ENCODE results near the gene KDSR. TPM values are rescaled to one million over a fixed set of nuclear protein-coding genes. Genes with fewer than 3 reads are reported as not detected.
A peak's percentile ranks its signal among the peaks of the same experiment; 100 is the strongest.
"Not testable (repeated sequence)": the region's sequence is repeated elsewhere in the genome, so short reads cannot be mapped to it uniquely, and the experiment has no call there.

Gene KDSR
- total and polyA plus RNA-seq, 5 donors from 2014 or later = 42.0 to 119 (median 104) TPM

DNA sequence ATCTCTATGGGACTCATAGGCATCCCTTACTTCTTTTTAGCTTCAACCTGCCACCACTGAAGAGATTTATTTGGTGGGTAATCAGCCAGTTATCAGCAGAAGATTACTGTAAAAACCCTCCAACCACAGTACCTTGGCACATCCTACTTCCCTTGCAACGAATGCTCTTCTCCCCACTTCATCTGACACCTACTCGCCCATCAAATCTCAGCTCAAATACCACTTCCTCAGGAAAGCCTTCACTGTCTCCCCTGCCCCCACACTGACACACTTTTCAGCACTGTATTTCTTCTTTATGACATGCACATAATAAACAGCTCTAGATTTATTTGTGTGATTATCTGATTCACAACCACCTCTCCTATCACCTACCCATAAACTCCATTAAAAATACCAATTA lies 3.1 kb downstream of the KDSR start:
- H3K27me3 Mint-ChIP-seq = no peaks in the 10 kb centered on the region
- Histone ChIP-seq H3K4me3 (ENCODE audit: low read depth, low read length) (peak overlapping the region; percentile 8), H3K4me1 (ENCODE audit: control insufficient read depth, insufficient read depth, low read length, poor library complexity, severe bottlenecking) (peaks cover 37% of the 10 kb centered on the region), H3K36me3 (ENCODE audit: control insufficient read depth, insufficient read depth, low read length) (peaks cover 25% of the 10 kb centered on the region), H3K27me3 (ENCODE audit: control insufficient read depth, insufficient read depth, low read length) (no peaks in the 10 kb centered on the region), H3K9me3 (ENCODE audit: control insufficient read depth in 2 of 2, low read length in 2 of 2) (no peaks in the 10 kb centered on the region), H3K27ac (ENCODE audit: insufficient read depth, low read length, poor library complexity, severe bottlenecking) (peak overlapping the region; percentile 55)
- H3K4me1 Mint-ChIP-seq = peaks cover 15 to 47% (median 31%) of the 10 kb centered on the region in 4 donors
- peak overlapping the region; percentile 0 to 97 (median 16) for H3K4me3 Mint-ChIP-seq
- DNase-seq (peak; percentile 2 to 83 (median 62)), ATAC-seq (ENCODE audit: low read depth in 2 of 2) (no peak)
- peak overlapping the region; percentile 4 to 52 (median 15) for H3K27ac Mint-ChIP-seq
- H3K9me3 Mint-ChIP-seq = no peaks in the 10 kb centered on the region
- peaks cover 17% of the 10 kb centered on the region for H3K36me3 Mint-ChIP-seq

GRCh38 chr18:63363420-63363819 lies 3.6 kb downstream of the KDSR start:
- DNase-seq; H3K27me3 ChIP-seq (ENCODE audit: control insufficient read depth, insufficient read depth, low read length); ATAC-seq (ENCODE audit: low read depth in 2 of 2); H3K27me3 Mint-ChIP-seq; H3K9me3 Mint-ChIP-seq; H3K9me3 ChIP-seq (ENCODE audit: control insufficient read depth in 2 of 2, low read length in 2 of 2); H3K4me3 ChIP-seq (ENCODE audit: low read depth, low read length): not testable (repeated sequence)
- Histone ChIP-seq H3K36me3 (ENCODE audit: control insufficient read depth, insufficient read depth, low read length) (peaks cover 25% of the 10 kb centered on the region), H3K4me1 (ENCODE audit: control insufficient read depth, insufficient read depth, low read length, poor library complexity, severe bottlenecking) (peaks cover 36% of the 10 kb centered on the region), H3K27ac (ENCODE audit: insufficient read depth, low read length, poor library complexity, severe bottlenecking) (peak overlapping the region; percentile 55)
- Mint-ChIP-seq H3K27ac (peak overlapping the region; percentile 4 to 52 (median 15)), H3K4me3 (peak overlapping the region in 1 of 4 donors; percentile 31), H3K4me1 (peaks cover 15 to 42% (median 26%) of the 10 kb centered on the region in 4 donors), H3K36me3 (peaks cover 17% of the 10 kb centered on the region)

GRCh38 chr18:63356272-63356896 lies 10.6 kb downstream of the KDSR start:
- Histone ChIP-seq H3K27me3 (ENCODE audit: control insufficient read depth, insufficient read depth, low read length) (no peaks in the 10 kb centered on the region), H3K36me3 (ENCODE audit: control insufficient read depth, insufficient read depth, low read length) (peaks cover 55% of the 10 kb centered on the region), H3K4me1 (ENCODE audit: control insufficient read depth, insufficient read depth, low read length, poor library complexity, severe bottlenecking) (no peaks in the 10 kb centered on the region), H3K4me3 (ENCODE audit: low read depth, low read length) (no peak overlapping the region), H3K27ac (ENCODE audit: insufficient read depth, low read length, poor library complexity, severe bottlenecking) (no peak overlapping the region), H3K9me3 (ENCODE audit: control insufficient read depth in 2 of 2, low read length in 2 of 2) (no peaks in the 10 kb centered on the region)
- no peak overlapping the region for H3K4me3 Mint-ChIP-seq
- DNase-seq (no peak), ATAC-seq (ENCODE audit: low read depth in 2 of 2) (no peak)
- no peaks in the 10 kb centered on the region for H3K4me1 Mint-ChIP-seq
- H3K27me3 Mint-ChIP-seq = no peaks in the 10 kb centered on the region
- no peaks in the 10 kb centered on the region for H3K9me3 Mint-ChIP-seq
- H3K27ac Mint-ChIP-seq = peak overlapping the region in 1 of 3 donors; percentile 20
- peaks cover 24% of the 10 kb centered on the region for H3K36me3 Mint-ChIP-seq

DNA sequence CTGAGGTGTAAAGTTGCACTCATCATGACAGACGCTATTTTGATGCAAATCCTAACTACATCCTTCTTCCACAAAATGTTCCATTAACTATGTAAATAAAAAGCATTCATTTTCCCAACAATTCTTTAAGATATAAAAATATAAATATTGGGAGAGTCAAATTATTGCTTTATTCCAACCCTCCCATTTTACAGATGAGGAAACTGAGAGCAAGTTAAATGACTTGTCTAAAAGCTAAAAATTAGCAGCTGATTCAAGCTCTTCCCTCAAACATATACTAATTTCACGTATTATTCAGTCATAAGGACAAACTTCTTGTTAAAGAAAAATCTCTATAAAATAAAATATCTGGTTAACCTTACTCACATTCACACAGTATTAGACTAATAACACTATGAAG lies 16.8 kb downstream of the KDSR start:
- H3K4me1 ChIP-seq (ENCODE audit: control insufficient read depth, insufficient read depth, low read length, poor library complexity, severe bottlenecking) = no peaks in the 10 kb centered on the region
- Mint-ChIP-seq H3K4me1 (peaks cover 0 to 8% (median 0%) of the 10 kb centered on the region in 4 donors), H3K36me3 (peaks cover 44% of the 10 kb centered on the region), H3K27me3 (no peaks in the 10 kb centered on the region), H3K4me3 (no peak overlapping the region), H3K27ac (no peak overlapping the region), H3K9me3 (no peaks in the 10 kb centered on the region)
- H3K27me3 ChIP-seq (ENCODE audit: control insufficient read depth, insufficient read depth, low read length) = no peaks in the 10 kb centered on the region
- H3K4me3 ChIP-seq (ENCODE audit: low read depth, low read length) = no peak overlapping the region
- H3K27ac ChIP-seq (ENCODE audit: insufficient read depth, low read length, poor library complexity, severe bottlenecking) = no peak overlapping the region
- H3K9me3 ChIP-seq (ENCODE audit: control insufficient read depth in 2 of 2, low read length in 2 of 2) = no peaks in the 10 kb centered on the region
- DNase-seq (no peak), ATAC-seq (ENCODE audit: low read depth in 2 of 2) (no peak)
- H3K36me3 ChIP-seq (ENCODE audit: control insufficient read depth, insufficient read depth, low read length) = peaks cover 78% of the 10 kb centered on the region

GRCh38 chr18:63348508-63349136 lies 18.4 kb downstream of the KDSR start:
- DNase-seq (no peak), ATAC-seq (ENCODE audit: low read depth in 2 of 2) (no peak)
- no peaks in the 10 kb centered on the region for H3K27me3 ChIP-seq (ENCODE audit: control insufficient read depth, insufficient read depth, low read length)
- H3K27me3 Mint-ChIP-seq = no peaks in the 10 kb centered on the region
- H3K9me3 ChIP-seq (ENCODE audit: control insufficient read depth in 2 of 2, low read length in 2 of 2) = no peaks in the 10 kb centered on the region
- no peak overlapping the region for H3K4me3 Mint-ChIP-seq
- peaks cover 40% of the 10 kb centered on the region for H3K36me3 Mint-ChIP-seq
- peak overlapping the region in 1 of 3 donors; percentile 3 for H3K27ac Mint-ChIP-seq
- H3K27ac ChIP-seq (ENCODE audit: insufficient read depth, low read length, poor library complexity, severe bottlenecking) = no peak overlapping the region
- no peaks in the 10 kb centered on the region for H3K4me1 ChIP-seq (ENCODE audit: control insufficient read depth, insufficient read depth, low read length, poor library complexity, severe bottlenecking)
- no peak overlapping the region for H3K4me3 ChIP-seq (ENCODE audit: low read depth, low read length)
- H3K36me3 ChIP-seq (ENCODE audit: control insufficient read depth, insufficient read depth, low read length) = peaks cover 79% of the 10 kb centered on the region
- H3K9me3 Mint-ChIP-seq = no peaks in the 10 kb centered on the region
- H3K4me1 Mint-ChIP-seq = peaks cover 0 to 13% (median 0%) of the 10 kb centered on the region in 4 donors

- H3K4me1 ChIP-seq (ENCODE audit: control insufficient read depth, insufficient read depth, low read length, poor library complexity, severe bottlenecking) = no peaks in the 10 kb centered on the region
- H3K36me3 Mint-ChIP-seq = peaks cover 37% of the 10 kb centered on the region
- no peak overlapping the region for H3K27ac ChIP-seq (ENCODE audit: insufficient read depth, low read length, poor library complexity, severe bottlenecking)
- peaks cover 0 to 13% (median 5%) of the 10 kb centered on the region in 4 donors for H3K4me1 Mint-ChIP-seq
- H3K9me3 Mint-ChIP-seq = no peaks in the 10 kb centered on the region
- H3K9me3 ChIP-seq (ENCODE audit: control insufficient read depth in 2 of 2, low read length in 2 of 2) = no peaks in the 10 kb centered on the region
- ATAC-seq (ENCODE audit: low read depth in 2 of 2) (no peak), DNase-seq (no peak)
- H3K4me3 Mint-ChIP-seq = no peak overlapping the region
- H3K27ac Mint-ChIP-seq = peak overlapping the region in 2 of 3 donors; percentile 9 to 28
- H3K27me3 ChIP-seq (ENCODE audit: control insufficient read depth, insufficient read depth, low read length) = no peaks in the 10 kb centered on the region
- peaks cover 76% of the 10 kb centered on the region for H3K36me3 ChIP-seq (ENCODE audit: control insufficient read depth, insufficient read depth, low read length)
- H3K27me3 Mint-ChIP-seq = no peaks in the 10 kb centered on the region
- no peak overlapping the region for H3K4me3 ChIP-seq (ENCODE audit: low read depth, low read length)
Measured at GRCh38 chr18:63346480-63347183, 20.4 kb downstream of the KDSR start.

DNA sequence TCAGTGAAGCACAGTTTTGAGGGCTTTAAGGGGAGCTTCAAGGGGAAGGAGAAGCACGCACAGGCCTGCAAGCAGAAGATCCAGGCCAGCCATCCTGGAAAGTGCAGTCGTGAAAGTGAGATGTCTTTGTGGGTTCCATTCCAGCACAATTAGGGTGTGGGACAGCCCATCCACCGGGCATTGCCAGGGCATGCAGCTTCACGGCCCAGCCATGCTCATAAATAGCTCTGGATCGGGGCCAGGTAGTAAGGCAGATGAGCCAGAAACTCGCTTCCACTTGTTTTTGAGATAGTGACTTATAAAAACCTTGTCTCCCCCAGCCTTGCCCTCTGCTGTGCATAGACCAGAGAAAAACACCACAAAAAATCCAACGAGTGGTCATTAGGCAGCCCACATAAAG lies 21.0 kb downstream of the KDSR start:
- no peaks in the 10 kb centered on the region for H3K9me3 ChIP-seq (ENCODE audit: control insufficient read depth in 2 of 2, low read length in 2 of 2)
- no peak overlapping the region for H3K4me3 ChIP-seq (ENCODE audit: low read depth, low read length)
- DNase-seq (no peak), ATAC-seq (ENCODE audit: low read depth in 2 of 2) (no peak)
- Mint-ChIP-seq H3K4me1 (peaks cover 0 to 13% (median 7%) of the 10 kb centered on the region in 4 donors), H3K4me3 (no peak overlapping the region), H3K9me3 (no peaks in the 10 kb centered on the region), H3K27me3 (no peaks in the 10 kb centered on the region), H3K27ac (no peak overlapping the region), H3K36me3 (peaks cover 41% of the 10 kb centered on the region)
- H3K36me3 ChIP-seq (ENCODE audit: control insufficient read depth, insufficient read depth, low read length) = peaks cover 75% of the 10 kb centered on the region
- H3K27me3 ChIP-seq (ENCODE audit: control insufficient read depth, insufficient read depth, low read length) = no peaks in the 10 kb centered on the region
- H3K4me1 ChIP-seq (ENCODE audit: control insufficient read depth, insufficient read depth, low read length, poor library complexity, severe bottlenecking) = no peaks in the 10 kb centered on the region
- no peak overlapping the region for H3K27ac ChIP-seq (ENCODE audit: insufficient read depth, low read length, poor library complexity, severe bottlenecking)

Measured in CD4-positive, CD25-positive, alpha-beta regulatory T cell (primary cell).